ENCODE data around the gene ISLR. TPM values are rescaled to one million over a fixed set of nuclear protein-coding genes. Genes with fewer than 3 reads are reported as not detected.

Gene ISLR
- total RNA-seq, 1 experiment from 2014 or later = not detected

DNA sequence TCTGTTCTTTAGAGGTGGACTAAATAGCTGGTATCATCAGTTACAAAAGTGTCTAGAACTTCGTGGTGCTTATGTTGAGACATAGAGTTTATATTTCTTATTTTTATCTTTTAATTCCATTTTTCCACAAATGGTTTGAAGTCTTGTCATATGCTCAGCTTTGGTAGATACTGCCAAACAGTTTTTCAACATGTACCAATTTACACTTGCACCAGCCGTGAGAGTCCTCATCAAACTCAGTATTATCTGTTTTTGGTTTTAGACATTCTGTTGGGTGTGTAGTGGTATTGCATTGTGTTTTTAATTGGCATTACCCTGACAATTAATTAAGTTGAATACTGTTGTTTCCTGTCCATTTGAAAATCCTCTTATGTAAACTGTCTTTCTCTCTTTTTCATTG is 26.5 kb upstream of the ISLR start:
- Histone ChIP-seq H3K9ac (ENCODE audit: low read length) (no peak overlapping the region), H3K4me1 (ENCODE audit: insufficient read depth, low read length) (no peaks in the 10 kb centered on the region), H3K27ac (ENCODE audit: low read length) (no peak overlapping the region), H3F3A (ENCODE audit: low read length, unreplicated experiment) (no peaks in the 10 kb centered on the region), H3K27me3 (ENCODE audit: low read length) (peaks cover 4% of the 10 kb centered on the region; the same call in 1 of the 2 replicates), H3K4me2 (ENCODE audit: low read length) (no peak overlapping the region), H3K9me3 (ENCODE audit: low read length) (no peaks in the 10 kb centered on the region), H3K79me2 (ENCODE audit: low read length) (no peaks in the 10 kb centered on the region), H4K20me1 (ENCODE audit: low read length) (no peaks in the 10 kb centered on the region), H3K4me3 (ENCODE audit: low read length) (no peak overlapping the region), H3K36me3 (ENCODE audit: low read depth, low read length) (no peaks in the 10 kb centered on the region), H2AFZ (ENCODE audit: low read length) (no peak overlapping the region), H3K9me2 (replicated peaks; ENCODE audit: low read length) (no peaks in the 10 kb centered on the region)
- BruUV-seq (replicated peaks) = no TSS peak
- no peak for DNase-seq
- no peak for ATAC-seq
- intact Hi-C loops (cut with micrococcal nuclease) = no loop called here
- no peak for TF ChIP-seq EZH2 (IDR thresholded peaks at IDR 0.05; ENCODE audit: low read length, unreplicated experiment)
- TF ChIP-seq, protein P1, sequence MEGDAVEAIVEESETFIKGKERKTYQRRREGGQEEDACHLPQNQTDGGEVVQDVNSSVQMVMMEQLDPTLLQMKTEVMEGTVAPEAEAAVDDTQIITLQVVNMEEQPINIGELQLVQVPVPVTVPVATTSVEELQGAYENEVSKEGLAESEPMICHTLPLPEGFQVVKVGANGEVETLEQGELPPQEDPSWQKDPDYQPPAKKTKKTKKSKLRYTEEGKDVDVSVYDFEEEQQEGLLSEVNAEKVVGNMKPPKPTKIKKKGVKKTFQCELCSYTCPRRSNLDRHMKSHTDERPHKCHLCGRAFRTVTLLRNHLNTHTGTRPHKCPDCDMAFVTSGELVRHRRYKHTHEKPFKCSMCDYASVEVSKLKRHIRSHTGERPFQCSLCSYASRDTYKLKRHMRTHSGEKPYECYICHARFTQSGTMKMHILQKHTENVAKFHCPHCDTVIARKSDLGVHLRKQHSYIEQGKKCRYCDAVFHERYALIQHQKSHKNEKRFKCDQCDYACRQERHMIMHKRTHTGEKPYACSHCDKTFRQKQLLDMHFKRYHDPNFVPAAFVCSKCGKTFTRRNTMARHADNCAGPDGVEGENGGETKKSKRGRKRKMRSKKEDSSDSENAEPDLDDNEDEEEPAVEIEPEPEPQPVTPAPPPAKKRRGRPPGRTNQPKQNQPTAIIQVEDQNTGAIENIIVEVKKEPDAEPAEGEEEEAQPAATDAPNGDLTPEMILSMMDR (conservative IDR thresholded peaks at IDR 0.05; ENCODE audit: low read depth, low read length) = no peak
- TF ChIP-seq EZH2phosphoT487 (IDR thresholded peaks at IDR 0.05; ENCODE audit: borderline replicate concordance, low read length) = no peak
- CTCF ChIA-PET = no interaction called here
- POLR2A ChIA-PET (ENCODE audit: unreplicated experiment) = no interaction called here

DNA sequence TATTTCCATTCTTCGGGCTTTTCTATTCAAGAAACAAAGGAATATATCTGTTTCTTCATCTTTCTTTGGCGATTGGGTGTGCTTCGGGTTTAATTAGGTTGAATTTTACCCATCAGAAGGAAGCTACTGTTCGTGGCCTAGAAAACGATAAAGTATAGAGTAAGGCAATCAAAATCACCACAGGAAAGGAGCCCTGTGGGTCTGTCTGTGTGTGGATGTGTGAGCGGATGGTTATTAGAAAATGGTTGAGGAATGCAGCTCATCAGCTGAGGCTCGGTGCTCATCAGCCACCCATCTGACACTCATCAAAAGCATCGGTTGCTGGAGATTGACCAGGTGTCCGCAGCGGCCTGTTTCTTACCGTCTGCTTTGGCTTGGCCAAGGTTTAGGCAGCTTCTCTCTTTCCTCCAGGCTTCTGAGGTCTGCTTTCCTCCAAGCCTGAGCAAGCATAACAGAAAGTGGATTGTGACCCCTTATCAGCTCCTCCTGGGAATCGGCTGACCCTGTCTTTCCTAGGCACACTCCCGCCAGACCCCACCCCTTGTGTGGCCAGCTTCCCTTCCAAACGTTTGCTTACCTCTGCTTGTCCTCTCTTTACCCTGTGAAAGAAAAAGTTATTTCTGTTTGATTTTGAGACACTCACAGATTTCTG is 17.6 kb upstream of the ISLR start:
- no peaks in the 10 kb centered on the region for H4K20me1 ChIP-seq (ENCODE audit: low read length)
- H2AFZ ChIP-seq (ENCODE audit: low read length) = no peak overlapping the region
- H3K27me3 ChIP-seq (ENCODE audit: low read length) = no peaks in the 10 kb centered on the region
- H3K9ac ChIP-seq (ENCODE audit: low read length) = no peak overlapping the region
- TF ChIP-seq EZH2phosphoT487 (IDR thresholded peaks at IDR 0.05; ENCODE audit: borderline replicate concordance, low read length) (no peak), EZH2 (IDR thresholded peaks at IDR 0.05; ENCODE audit: low read length, unreplicated experiment) (no peak)
- TF ChIP-seq, protein P1 (conservative IDR thresholded peaks at IDR 0.05; ENCODE audit: low read depth, low read length) = no peak
- ATAC-seq (no peak), DNase-seq (no peak)
- no peak overlapping the region for H3K4me3 ChIP-seq (ENCODE audit: low read length)
- H3K27ac ChIP-seq (ENCODE audit: low read length) = no peak overlapping the region
- ChIA-PET POLR2A (ENCODE audit: unreplicated experiment) (no interaction called here), CTCF (no interaction called here)
- H3K9me3 ChIP-seq (ENCODE audit: low read length) = no peaks in the 10 kb centered on the region
- H3K9me2 ChIP-seq (replicated peaks; ENCODE audit: low read length) = no peaks in the 10 kb centered on the region
- H3K4me2 ChIP-seq (ENCODE audit: low read length) = no peak overlapping the region
- no peaks in the 10 kb centered on the region for H3F3A ChIP-seq (ENCODE audit: low read length, unreplicated experiment)
- no TSS peak for BruUV-seq (replicated peaks)
- intact Hi-C loops (cut with micrococcal nuclease) = no loop called here
- no peaks in the 10 kb centered on the region for H3K36me3 ChIP-seq (ENCODE audit: low read depth, low read length)
- no peaks in the 10 kb centered on the region for H3K79me2 ChIP-seq (ENCODE audit: low read length)
- no peaks in the 10 kb centered on the region for H3K4me1 ChIP-seq (ENCODE audit: insufficient read depth, low read length)

DNA sequence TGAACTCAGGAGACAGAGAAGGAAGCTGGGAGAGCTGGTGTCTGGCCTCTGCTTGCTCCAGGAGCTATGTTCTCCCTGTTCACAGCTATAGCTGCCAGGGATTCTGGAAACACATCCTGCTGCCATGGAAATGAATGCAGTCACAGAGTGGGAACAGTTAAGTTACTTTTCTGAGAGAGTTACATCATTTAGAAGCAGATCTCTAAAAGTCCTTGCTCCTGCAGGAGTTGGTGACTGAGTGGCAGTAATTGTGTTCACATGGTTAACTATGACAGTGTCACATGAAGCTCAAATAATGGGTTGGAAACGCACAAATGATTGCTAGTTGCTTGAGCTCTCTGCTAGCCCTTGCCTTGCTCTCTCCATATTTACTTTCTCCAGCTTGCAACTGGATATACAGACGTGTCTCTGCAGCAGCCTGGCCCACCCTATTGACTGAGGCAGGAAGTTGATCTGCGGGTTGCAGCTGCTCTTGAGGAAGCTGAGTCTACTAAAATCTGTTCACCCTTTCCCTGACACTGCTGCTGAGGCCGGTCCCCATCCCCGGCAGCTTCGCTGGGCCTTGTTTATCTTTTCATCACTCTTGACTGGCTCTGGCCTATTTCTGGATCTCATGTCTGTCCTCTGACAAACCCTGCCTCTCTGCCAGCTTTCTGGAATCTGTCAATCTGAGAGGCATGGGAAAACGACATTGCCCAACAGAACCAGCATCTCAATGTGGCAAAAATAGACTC is 16.7 kb upstream of the ISLR start:
- intact Hi-C loops (cut with micrococcal nuclease) = no loop called here
- ATAC-seq (no peak), DNase-seq (no peak)
- TF ChIP-seq EZH2phosphoT487 (IDR thresholded peaks at IDR 0.05; ENCODE audit: borderline replicate concordance, low read length) (no peak), EZH2 (IDR thresholded peaks at IDR 0.05; ENCODE audit: low read length, unreplicated experiment) (no peak)
- TF ChIP-seq, protein P1 (conservative IDR thresholded peaks at IDR 0.05; ENCODE audit: low read depth, low read length) = no peak
- ChIA-PET CTCF (no interaction called here), POLR2A (ENCODE audit: unreplicated experiment) (no interaction called here)
- Histone ChIP-seq H4K20me1 (ENCODE audit: low read length) (no peaks in the 10 kb centered on the region), H3K27ac (ENCODE audit: low read length) (no peak overlapping the region), H2AFZ (ENCODE audit: low read length) (no peak overlapping the region), H3K4me3 (ENCODE audit: low read length) (no peak overlapping the region), H3K4me2 (ENCODE audit: low read length) (no peak overlapping the region), H3K9me2 (replicated peaks; ENCODE audit: low read length) (no peaks in the 10 kb centered on the region), H3F3A (ENCODE audit: low read length, unreplicated experiment) (no peaks in the 10 kb centered on the region), H3K9me3 (ENCODE audit: low read length) (no peaks in the 10 kb centered on the region), H3K9ac (ENCODE audit: low read length) (no peak overlapping the region), H3K4me1 (ENCODE audit: insufficient read depth, low read length) (no peaks in the 10 kb centered on the region), H3K36me3 (ENCODE audit: low read depth, low read length) (no peaks in the 10 kb centered on the region), H3K79me2 (ENCODE audit: low read length) (no peaks in the 10 kb centered on the region), H3K27me3 (ENCODE audit: low read length) (no peaks in the 10 kb centered on the region)
- BruUV-seq (replicated peaks) = no TSS peak
